PC-9 (cell line): ENCODE data around the gene RNF186. TPM values are rescaled to one million over a fixed set of nuclear protein-coding genes. Genes with fewer than 3 reads are reported as not detected.
"Not testable (repeated sequence)": the region's sequence is repeated elsewhere in the genome, so short reads cannot be mapped to it uniquely, and the experiment has no call there.

Experiments used
- BruUV-seq: library from RNA; stranded (reverse); fragments of 400-500 nt; replicated peaks from 2 replicates; lab custom pipeline; 2021; lab: Mats Ljungman, UMichigan
- CTCF ChIA-PET: fragments of 300-600 bp; sonication (Branson Sonifier 250); formaldehyde crosslinking; loops from one replicate; lab custom pipeline; 2022; ENCODE audit warnings: antibody characterized with exemption; lab: Charles Lee
- POLR2A ChIA-PET: fragments of 300-600 bp; sonication (Branson Sonifier 250); formaldehyde crosslinking; loops from one replicate; lab custom pipeline; 2022; ENCODE audit warnings: antibody characterized with exemption; ENCODE audit not compliant: unreplicated experiment; lab: Charles Lee
- DNase-seq, 2 experiments: peaks; one replicate each; pipeline versions ENCODE4 v3.0.0 to v3.0.0-alpha.2; 2015 to 2022; ENCODE audit warnings: mixed read lengths in 1 of 2
- H2AFZ ChIP-seq: fragments of 200-600 bp; sonication (generic); 2 replicates; pipeline ENCODE4 v1.8.1; 2017; ENCODE audit warnings: antibody characterized with exemption
- H3F3A ChIP-seq: fragments of 200-600 bp; sonication (generic); 2 replicates; pipeline ENCODE4 v1.8.1; 2017; ENCODE audit warnings: antibody characterized with exemption, mild to moderate bottlenecking, low read depth; ENCODE audit not compliant: insufficient read depth
- H3K27ac ChIP-seq: fragments of 200-600 bp; sonication (generic); 2 replicates; pipeline ENCODE4 v1.6.1; 2016; ENCODE audit warnings: mixed run types
- H3K27me3 ChIP-seq: fragments of 200-600 bp; sonication (generic); 2 replicates; pipeline ENCODE4 v1.6.1; 2016; ENCODE audit warnings: low read depth, mixed run types; ENCODE audit not compliant: insufficient read depth
- H3K36me3 ChIP-seq: fragments of 200-600 bp; sonication (generic); 2 replicates; pipeline ENCODE4 v1.6.1; 2016; ENCODE audit warnings: low read depth, mixed run types
- H3K4me1 ChIP-seq: fragments of 200-600 bp; sonication (generic); replicated peaks from 2 replicates; pipeline ENCODE4 v1.6.1; 2016; ENCODE audit warnings: mixed run types; ENCODE audit not compliant: insufficient read depth
- H3K4me2 ChIP-seq: fragments of 200-600 bp; sonication (generic); 2 replicates; pipeline ENCODE4 v1.6.1; 2017; ENCODE audit warnings: mixed run types
- H3K4me3 ChIP-seq: fragments of 200-600 bp; sonication (generic); 2 replicates; pipeline ENCODE4 v1.6.1; 2016; ENCODE audit warnings: mixed run types
- H3K79me2 ChIP-seq: fragments of 200-600 bp; sonication (generic); 2 replicates; pipeline ENCODE4 v1.6.1; 2017; ENCODE audit warnings: low read depth, mixed run types
- H3K9me2 ChIP-seq: fragments of 200-600 bp; sonication (generic); 2 replicates; pipeline ENCODE4 v1.8.1; 2017; ENCODE audit warnings: mild to moderate bottlenecking; ENCODE audit not compliant: insufficient read depth
- H3K9me3 ChIP-seq: fragments of 200-600 bp; sonication (generic); 2 replicates; pipeline ENCODE4 v1.8.1; 2016; ENCODE audit warnings: low read depth; ENCODE audit not compliant: insufficient read depth
- H4K20me1 ChIP-seq: fragments of 200-600 bp; sonication (generic); 2 replicates; pipeline ENCODE4 v1.8.1; 2017; ENCODE audit not compliant: insufficient read depth
- CTCF ChIP-seq: fragments of 200-600 bp; sonication (generic); conservative IDR thresholded peaks from 2 replicates; pipeline ENCODE4 v1.6.1; 2017; ENCODE audit warnings: mixed run types, antibody characterized with exemption, mild to moderate bottlenecking, moderate library complexity
- EZH2 ChIP-seq: fragments of 200-600 bp; sonication (generic); IDR thresholded peaks from 2 replicates; pipeline ENCODE4 v1.8.0; 2017; ENCODE audit warnings: antibody characterized with exemption, low read depth
- intact Hi-C: fragments of 100-400 bp; cut with micrococcal nuclease; formaldehyde crosslinking; loops from one replicate; pipeline ENCODE4 v1.10.0; 2022; ENCODE audit not compliant: unreplicated experiment
- total RNA-seq: library from RNA; stranded (reverse); gene quantifications from 2 replicates; pipeline ENCODE4 v1.2.3, GENCODE V29; 2021

RNF186 gene
- total RNA-seq, 1 experiment from 2014 or later, result not detected

GRCh38 chr1:19852036-19852435 is 37.0 kb upstream of the RNF186 start:
- no peaks in the 10 kb centered on the region for H3K4me1 ChIP-seq
- H3K9me3 ChIP-seq, result no peaks in the 10 kb centered on the region
- H3K4me3 ChIP-seq, result no peak overlapping the region
- no peak for DNase-seq
- CTCF ChIA-PET, result no interaction called here
- no peaks in the 10 kb centered on the region for H3K9me2 ChIP-seq
- no peaks in the 10 kb centered on the region for H3K79me2 ChIP-seq
- intact Hi-C loops, result no loop called here
- POLR2A ChIA-PET, result interaction anchor here (0.7 kb wide), 1 partner anchor 1297 kb away, joined by 5 read pairs; no protein-coding TSS in a partner anchor
- H3K27me3 ChIP-seq, result no peaks in the 10 kb centered on the region
- H3K36me3 ChIP-seq, result no peaks in the 10 kb centered on the region
- BruUV-seq, result no TSS peak
- no peak overlapping the region for H2AFZ ChIP-seq
- no peak overlapping the region for H3K4me2 ChIP-seq
- TF ChIP-seq EZH2 (no peak), CTCF (no peak)
- H3K27ac ChIP-seq, result no peak overlapping the region
- H3F3A ChIP-seq, result no peaks in the 10 kb centered on the region
- H4K20me1 ChIP-seq, result no peaks in the 10 kb centered on the region

GRCh38 chr1:19850214-19850613 is 35.1 kb upstream of the RNF186 start:
- Histone ChIP-seq H3K36me3 (no peaks in the 10 kb centered on the region), H2AFZ (no peak overlapping the region), H3K4me3 (no peak overlapping the region), H3K9me3 (no peaks in the 10 kb centered on the region), H3K27ac (no peak overlapping the region), H4K20me1 (no peaks in the 10 kb centered on the region), H3K4me1 (no peaks in the 10 kb centered on the region), H3K9me2 (no peaks in the 10 kb centered on the region), H3F3A (no peaks in the 10 kb centered on the region), H3K27me3 (no peaks in the 10 kb centered on the region), H3K79me2 (no peaks in the 10 kb centered on the region), H3K4me2 (no peak overlapping the region)
- CTCF ChIA-PET, result no interaction called here
- intact Hi-C loops, result no loop called here
- DNase-seq, result no peak
- no TSS peak for BruUV-seq
- POLR2A ChIA-PET, result no interaction called here
- TF ChIP-seq EZH2 (no peak), CTCF (no peak)

- intact Hi-C loops, H2AFZ ChIP-seq, H3K27ac ChIP-seq, H3K27me3 ChIP-seq, H3K9me2 ChIP-seq, H3K9me3 ChIP-seq, DNase-seq, POLR2A ChIA-PET, H3K4me1 ChIP-seq, H3F3A ChIP-seq, CTCF ChIA-PET, H3K79me2 ChIP-seq, H3K4me2 ChIP-seq, H4K20me1 ChIP-seq, H3K4me3 ChIP-seq, H3K36me3 ChIP-seq, BruUV-seq: not testable (repeated sequence)
Observed at GRCh38 chr1:19849307-19849706, 34.2 kb upstream of the RNF186 start.

GRCh38 chr1:19847334-19847733 is 32.3 kb upstream of the RNF186 start:
- intact Hi-C loops, H2AFZ ChIP-seq, H3K79me2 ChIP-seq, H3K27ac ChIP-seq, H3K9me3 ChIP-seq, H3K4me3 ChIP-seq, POLR2A ChIA-PET, H3K9me2 ChIP-seq, DNase-seq, H3K4me1 ChIP-seq, H3F3A ChIP-seq, H3K36me3 ChIP-seq, H4K20me1 ChIP-seq, CTCF ChIA-PET, H3K27me3 ChIP-seq, BruUV-seq, H3K4me2 ChIP-seq: not testable (repeated sequence)
